ENCODE data around the gene IQSEC1.

Gene IQSEC1

GRCh38 chr3:12974819-12975218 is 98.4 kb downstream of the IQSEC1 start:
- peaks cover 74 to 100% (median 100%) of the 10 kb centered on the region in 11 experiments; a peak in 20 of 22 replicates for H4K20me1 ChIP-seq
- H3K9ac ChIP-seq = no peak overlapping the region
- H3K4me2 ChIP-seq = no peak overlapping the region
- no peaks in the 10 kb centered on the region for H3K27me3 ChIP-seq
- no peaks in the 10 kb centered on the region for H3K9me3 ChIP-seq (replicated peaks in 1 of 11)
- H3K4me1 ChIP-seq = peaks cover 9 to 52% (median 24%) of the 10 kb centered on the region in 10 experiments; a peak in 17 of 20 replicates
- H3K36me3 ChIP-seq = peaks cover 6 to 98% (median 48%) of the 10 kb centered on the region in 11 experiments; a peak in 18 of 22 replicates
- H3K27ac ChIP-seq = no peak overlapping the region
- no peak for TF ChIP-seq Cebpa-rat (IDR thresholded peaks at IDR 0.05)
- no peak overlapping the region for H3K4me3 ChIP-seq

- TF ChIP-seq Cebpa-rat (IDR thresholded peaks at IDR 0.05) = no peak
Observed at GRCh38 chr3:12974334-12974733, 98.9 kb downstream of the IQSEC1 start.

GRCh38 chr3:12973827-12974226 is 99.4 kb downstream of the IQSEC1 start:
- Histone ChIP-seq H3K36me3 (peaks cover 6 to 96% (median 40%) of the 10 kb centered on the region in 11 experiments; a peak in 16 of 22 replicates), H3K9me3 (replicated peaks in 1 of 11) (no peaks in the 10 kb centered on the region), H3K4me3 (no peak overlapping the region), H3K27me3 (no peaks in the 10 kb centered on the region), H3K27ac (no peak overlapping the region), H3K4me2 (no peak overlapping the region), H4K20me1 (peaks cover 75 to 100% (median 100%) of the 10 kb centered on the region in 11 experiments; a peak in 21 of 22 replicates), H3K9ac (no peak overlapping the region), H3K4me1 (peaks cover 10 to 52% (median 24%) of the 10 kb centered on the region in 10 experiments; a peak in 19 of 20 replicates)
- no peak for TF ChIP-seq Cebpa-rat (IDR thresholded peaks at IDR 0.05)

More at GRCh38 chr3:12974334-12974733, 98.9 kb downstream of the IQSEC1 start:
- Histone ChIP-seq H3K4me3 (no peak overlapping the region), H4K20me1 (peaks cover 74 to 100% (median 100%) of the 10 kb centered on the region in 11 experiments; a peak in 21 of 22 replicates), H3K27ac (no peak overlapping the region), H3K36me3 (peaks cover 6 to 98% (median 44%) of the 10 kb centered on the region in 11 experiments; a peak in 16 of 22 replicates), H3K9me3 (replicated peaks in 1 of 11) (no peaks in the 10 kb centered on the region), H3K4me1 (peaks cover 9 to 52% (median 22%) of the 10 kb centered on the region in 10 experiments; a peak in 17 of 20 replicates), H3K27me3 (no peaks in the 10 kb centered on the region), H3K9ac (no peak overlapping the region), H3K4me2 (no peak overlapping the region)

- H3K27ac ChIP-seq = no peak overlapping the region
- H4K20me1 ChIP-seq = peaks cover 75 to 100% (median 100%) of the 10 kb centered on the region in 11 experiments; a peak in 21 of 22 replicates
- H3K9ac ChIP-seq = no peak overlapping the region
- H3K9me3 ChIP-seq (replicated peaks in 1 of 11) = no peaks in the 10 kb centered on the region
- no peak overlapping the region for H3K4me2 ChIP-seq
- H3K36me3 ChIP-seq = peaks cover 6 to 94% (median 40%) of the 10 kb centered on the region in 11 experiments; a peak in 16 of 22 replicates
- no peaks in the 10 kb centered on the region for H3K27me3 ChIP-seq
- H3K4me3 ChIP-seq = no peak overlapping the region
- TF ChIP-seq Cebpa-rat (IDR thresholded peaks at IDR 0.05) = no peak
- H3K4me1 ChIP-seq = peaks cover 18 to 57% (median 31%) of the 10 kb centered on the region in 10 experiments
Observed at GRCh38 chr3:12972781-12973702, 100.2 kb downstream of the IQSEC1 start.

- Histone ChIP-seq H3K27me3 (no peaks in the 10 kb centered on the region; a peak in 1 of 22 replicates), H3K4me3 (no peak overlapping the region), H3K36me3 (peaks cover 6 to 84% (median 38%) of the 10 kb centered on the region in 11 experiments; a peak in 16 of 22 replicates), H3K4me2 (no peak overlapping the region), H3K9ac (0 out of 22 replicates have a peak overlapping the region, but pooled peaks of 1 of the 11 experiments have one; percentile 9), H4K20me1 (peaks cover 73 to 98% (median 97%) of the 10 kb centered on the region in 11 experiments), H3K4me1 (peaks cover 25 to 64% (median 37%) of the 10 kb centered on the region in 10 experiments), H3K27ac (no peak overlapping the region), H3K9me3 (replicated peaks in 1 of 11) (no peaks in the 10 kb centered on the region)
- no peak for TF ChIP-seq Cebpa-rat (IDR thresholded peaks at IDR 0.05)
Observed at GRCh38 chr3:12972043-12972442, 101.2 kb downstream of the IQSEC1 start.

- no peaks in the 10 kb centered on the region; a peak in 1 of 22 replicates for H3K27me3 ChIP-seq
- H3K9me3 ChIP-seq (replicated peaks in 1 of 11) = no peaks in the 10 kb centered on the region
- TF ChIP-seq Cebpa-rat (IDR thresholded peaks at IDR 0.05) = no peak
- H3K4me1 ChIP-seq = peaks cover 38 to 73% (median 51%) of the 10 kb centered on the region in 10 experiments
- H3K4me3 ChIP-seq = no peak overlapping the region
- H3K36me3 ChIP-seq = peaks cover 6 to 73% (median 30%) of the 10 kb centered on the region in 11 experiments; a peak in 16 of 22 replicates
- H4K20me1 ChIP-seq = peaks cover 75 to 98% (median 97%) of the 10 kb centered on the region in 11 experiments
- H3K27ac ChIP-seq = no peak overlapping the region
- H3K4me2 ChIP-seq = peak overlapping the region in 5 of 11 experiments; percentile 3 to 30 (median 16); a peak in 4 of 22 replicates
- H3K9ac ChIP-seq = no peak overlapping the region
Observed at GRCh38 chr3:12970684-12971083, 102.5 kb downstream of the IQSEC1 start.

- H3K4me3 ChIP-seq = no peak overlapping the region
- TF ChIP-seq Cebpa-rat (IDR thresholded peaks at IDR 0.05) = no peak
- no peak overlapping the region for H3K27ac ChIP-seq
- H3K9me3 ChIP-seq (replicated peaks in 1 of 11) = no peaks in the 10 kb centered on the region
- no peak overlapping the region for H3K9ac ChIP-seq
- H3K36me3 ChIP-seq = peaks cover 6 to 64% (median 22%) of the 10 kb centered on the region in 11 experiments; a peak in 16 of 22 replicates
- peak overlapping the region in 5 of 11 experiments; percentile 5 to 88 (median 22); a peak in 8 of 22 replicates for H3K4me2 ChIP-seq
- peaks cover 75 to 98% (median 97%) of the 10 kb centered on the region in 11 experiments for H4K20me1 ChIP-seq
- peaks cover 50 to 76% (median 63%) of the 10 kb centered on the region in 10 experiments for H3K4me1 ChIP-seq
- no peaks in the 10 kb centered on the region; a peak in 1 of 22 replicates for H3K27me3 ChIP-seq
Observed at GRCh38 chr3:12969486-12969885, 103.7 kb downstream of the IQSEC1 start.

- H3K27ac ChIP-seq = peak overlapping the region in 1 of 11 experiments; percentile 58; a peak in 2 of 22 replicates
- TF ChIP-seq Cebpa-rat (IDR thresholded peaks at IDR 0.05) = no peak
- no peak overlapping the region; a peak in 1 of 20 replicates for H3K4me3 ChIP-seq
- H3K36me3 ChIP-seq = peaks cover 0 to 56% (median 13%) of the 10 kb centered on the region in 11 experiments; a peak in 13 of 22 replicates
- H3K27me3 ChIP-seq = no peaks in the 10 kb centered on the region; a peak in 1 of 22 replicates
- peaks cover 75 to 98% (median 97%) of the 10 kb centered on the region in 11 experiments for H4K20me1 ChIP-seq
- peak overlapping the region in 3 of 11 experiments; percentile 51 to 62 (median 53); a peak in 1 of 22 replicates for H3K9ac ChIP-seq
- peak overlapping the region; percentile 81 to 98 (median 86) for H3K4me2 ChIP-seq
- peaks cover 60 to 76% (median 71%) of the 10 kb centered on the region in 10 experiments for H3K4me1 ChIP-seq
- no peaks in the 10 kb centered on the region for H3K9me3 ChIP-seq (replicated peaks in 1 of 11)
Observed at GRCh38 chr3:12968541-12968940, 104.7 kb downstream of the IQSEC1 start.

All from BLaER1 treated with 17β-estradiol and CSF1 and Interleukin-3, amounts not matched to agents 10 nM and 100 nM (cell line).